Inflammatory macrophage (primary cell): ENCODE data around the gene DCAF10.
A peak's percentile ranks its signal among the peaks of the same experiment; 100 is the strongest.
"Not testable (repeated sequence)": the region's sequence is repeated elsewhere in the genome, so short reads cannot be mapped to it uniquely, and the experiment has no call there.

Source experiments
- DNase-seq, 2 donors: peaks; one replicate each; pipeline ENCODE4 v3.0.0-alpha.2; 2020 to 2022

DCAF10 gene

DNA sequence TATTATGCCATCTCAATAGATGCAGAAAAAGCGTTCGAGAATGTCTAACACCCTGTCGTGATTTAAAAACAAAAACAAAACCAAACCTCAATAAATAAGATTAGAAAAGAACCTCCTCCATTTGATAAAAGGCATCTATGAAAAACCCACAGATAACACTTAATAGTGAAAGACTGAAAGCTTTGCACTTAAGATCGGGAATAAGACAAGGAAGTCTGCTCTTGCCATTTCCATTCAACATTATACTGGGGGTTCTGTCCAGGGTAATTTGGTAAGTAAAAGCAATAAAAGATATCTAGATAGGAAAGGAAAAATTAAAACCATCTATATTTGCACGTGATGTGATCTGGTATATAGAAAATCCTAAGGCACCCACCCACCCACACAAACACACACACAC, 8.5 kb upstream of the DCAF10 start:
- DNase-seq, result no peak

DNA sequence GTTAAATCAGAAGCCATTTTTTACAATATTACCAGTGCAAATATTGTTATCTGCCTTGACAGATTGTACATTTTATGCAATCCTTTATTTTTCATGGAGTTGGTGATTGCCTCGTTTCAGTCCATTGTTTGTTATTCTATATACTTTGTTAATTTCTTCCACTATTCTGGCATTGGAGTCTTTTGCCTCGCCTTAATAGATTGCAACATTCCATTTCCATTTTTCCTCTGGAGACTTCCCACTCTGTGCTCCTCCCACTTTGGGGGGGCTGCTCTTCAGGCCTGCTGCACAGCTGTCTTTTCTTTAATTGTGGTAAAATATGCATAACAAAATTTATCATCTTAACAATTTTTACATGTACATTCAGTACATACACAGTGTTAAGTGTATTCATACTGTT, 4.4 kb upstream of the DCAF10 start:
- no peak for DNase-seq

DNA sequence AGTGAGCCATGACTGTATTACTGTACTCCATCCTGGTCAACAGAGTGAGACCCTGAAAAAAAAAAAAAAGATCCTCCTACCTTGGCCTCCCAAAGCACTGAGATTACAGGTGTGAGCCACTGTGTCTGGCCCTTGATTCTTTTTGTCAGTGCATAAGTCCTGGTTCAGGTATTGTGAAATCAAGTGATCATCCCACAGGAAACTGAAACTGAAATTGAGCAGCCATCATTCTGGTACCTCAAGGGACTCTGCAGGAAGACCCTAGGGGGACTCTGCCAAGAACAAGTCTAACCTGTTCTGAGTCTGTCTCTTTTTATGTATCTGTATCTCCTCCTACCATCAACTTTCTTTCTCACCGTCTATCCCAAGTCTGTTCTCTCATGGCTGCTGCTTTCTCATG, 1.9 kb upstream of the DCAF10 start:
- DNase-seq, result no peak

DNA sequence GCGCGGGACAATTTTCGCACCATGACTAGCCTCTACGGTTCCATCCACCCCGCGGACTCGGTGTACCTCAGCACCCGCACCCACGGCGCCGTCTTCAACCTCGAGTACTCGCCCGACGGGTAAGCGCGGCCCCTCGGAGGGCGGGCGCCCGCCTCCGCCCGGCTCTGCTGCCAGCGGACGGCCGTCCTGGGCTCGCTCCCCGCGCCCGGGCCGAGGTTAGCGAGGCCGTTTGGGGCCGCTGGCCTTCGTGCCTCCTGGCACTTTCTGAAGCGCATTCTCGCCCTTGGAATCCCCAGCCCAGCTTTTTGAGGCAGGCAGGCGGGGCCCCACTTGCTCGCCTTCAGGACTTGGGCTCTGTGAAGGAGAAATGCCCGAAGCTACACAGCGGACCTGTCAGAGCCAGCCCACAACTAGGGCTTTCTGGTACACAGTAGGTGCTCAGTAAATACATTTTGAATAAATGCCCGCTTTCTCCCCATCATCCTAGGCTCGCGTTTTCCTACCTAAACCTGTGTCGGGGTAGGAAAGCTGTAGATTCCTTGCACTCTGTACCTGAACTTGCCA, 772 bp downstream of the DCAF10 start:
- DNase-seq, result peak; percentile 12 to 68

DNA sequence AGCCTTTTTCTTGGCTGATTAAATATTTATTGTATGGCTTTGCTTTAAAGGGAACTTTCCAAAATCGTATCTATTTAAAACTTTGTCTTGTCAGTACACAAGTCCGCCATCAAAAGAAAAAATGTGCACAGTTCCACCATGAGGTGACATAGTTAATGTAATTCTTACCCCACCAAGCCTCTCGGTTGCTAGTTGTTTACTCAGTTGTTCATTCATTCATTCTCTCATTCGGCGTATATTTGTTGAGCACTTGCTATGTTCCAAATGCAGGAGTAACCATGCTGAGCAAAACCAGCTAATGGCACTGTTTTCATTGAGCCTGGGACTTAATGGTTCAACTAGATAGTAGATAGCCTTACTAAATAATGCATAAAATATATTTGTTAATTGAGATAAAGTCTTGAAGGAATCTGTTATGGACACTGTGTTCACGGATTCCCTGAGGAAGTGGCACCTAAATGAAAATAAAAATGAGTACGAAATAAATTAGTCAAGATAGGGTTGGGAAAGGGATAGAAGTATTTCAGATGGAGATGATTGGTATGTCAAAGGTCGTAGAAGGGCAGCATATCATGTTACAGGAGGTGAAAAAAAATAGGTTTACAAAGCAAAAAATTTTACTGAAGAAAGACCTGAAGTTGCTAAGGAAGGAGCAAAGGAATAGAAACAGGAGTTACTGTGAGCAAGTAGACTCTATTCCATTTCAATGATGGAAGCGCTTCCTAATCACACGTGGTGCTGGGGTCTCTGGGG, 1.5 kb downstream of the DCAF10 start:
- no peak for DNase-seq

DNA sequence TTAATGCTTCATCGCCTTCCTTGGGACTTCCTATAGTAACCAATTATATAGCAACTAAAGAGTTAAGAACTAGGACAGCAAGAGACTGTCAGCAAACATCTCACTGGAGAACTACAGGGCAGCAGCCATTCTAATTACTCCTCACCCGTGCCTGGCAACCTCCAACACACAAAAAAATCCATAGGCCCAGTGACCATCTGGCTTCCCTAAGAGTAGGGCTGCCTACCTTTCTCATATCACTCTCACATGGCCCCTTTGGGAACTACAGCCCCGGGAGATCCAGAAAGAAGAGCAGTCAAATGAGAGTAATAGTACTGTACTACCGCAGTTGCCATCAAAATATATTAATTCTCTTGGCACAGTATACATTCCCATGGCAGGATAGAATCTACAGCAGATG, 5.7 kb downstream of the DCAF10 start:
- DNase-seq, result no peak

DNA sequence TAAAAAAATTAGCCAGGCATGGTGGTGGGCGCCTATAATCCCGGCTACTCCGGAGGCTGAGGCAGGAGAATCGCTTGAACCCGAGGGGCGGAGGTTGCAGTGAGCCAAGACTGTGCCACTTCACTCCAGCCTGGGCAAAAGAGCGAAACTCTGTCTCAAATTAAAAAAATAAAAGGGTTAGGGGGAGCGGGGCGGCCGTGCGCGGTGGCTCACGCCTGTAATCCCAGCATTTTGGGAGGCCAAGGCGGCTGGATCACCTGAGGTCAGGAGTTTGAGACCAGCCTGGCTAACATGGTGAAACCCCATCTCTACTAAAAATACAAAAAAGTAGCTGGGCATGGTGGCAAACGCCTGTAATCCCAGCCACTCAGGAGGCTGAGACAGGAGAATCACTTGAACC, 9.1 kb downstream of the DCAF10 start:
- DNase-seq, result not testable (repeated sequence)

DNA sequence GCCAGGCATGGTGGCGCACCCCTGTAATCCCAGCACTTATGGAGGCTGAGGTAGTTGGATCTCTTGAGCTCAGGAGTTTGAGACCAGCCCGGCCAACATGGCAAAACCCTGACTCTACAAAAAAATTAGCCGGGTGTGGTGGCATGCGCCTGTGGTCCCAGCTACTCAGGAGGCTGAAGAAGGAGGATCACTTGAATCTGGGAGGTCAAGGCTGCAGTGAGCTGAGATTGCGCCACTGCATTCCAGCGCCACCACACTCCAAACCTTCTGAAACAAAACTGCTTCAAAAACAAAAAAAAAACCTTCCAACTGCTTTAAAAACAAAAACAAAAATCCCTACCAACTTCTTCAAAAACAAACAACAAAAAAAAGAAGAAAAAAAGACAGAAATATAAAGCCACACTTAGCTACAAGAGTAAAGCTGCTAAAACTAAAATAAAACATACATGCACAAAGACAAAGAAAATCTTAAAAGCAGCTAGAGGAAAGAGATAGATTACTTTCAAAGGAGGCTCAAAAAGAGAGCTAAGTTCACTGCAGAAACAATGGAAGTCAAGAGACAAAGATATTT, 11.4 kb downstream of the DCAF10 start:
- DNase-seq, result no peak

DNA sequence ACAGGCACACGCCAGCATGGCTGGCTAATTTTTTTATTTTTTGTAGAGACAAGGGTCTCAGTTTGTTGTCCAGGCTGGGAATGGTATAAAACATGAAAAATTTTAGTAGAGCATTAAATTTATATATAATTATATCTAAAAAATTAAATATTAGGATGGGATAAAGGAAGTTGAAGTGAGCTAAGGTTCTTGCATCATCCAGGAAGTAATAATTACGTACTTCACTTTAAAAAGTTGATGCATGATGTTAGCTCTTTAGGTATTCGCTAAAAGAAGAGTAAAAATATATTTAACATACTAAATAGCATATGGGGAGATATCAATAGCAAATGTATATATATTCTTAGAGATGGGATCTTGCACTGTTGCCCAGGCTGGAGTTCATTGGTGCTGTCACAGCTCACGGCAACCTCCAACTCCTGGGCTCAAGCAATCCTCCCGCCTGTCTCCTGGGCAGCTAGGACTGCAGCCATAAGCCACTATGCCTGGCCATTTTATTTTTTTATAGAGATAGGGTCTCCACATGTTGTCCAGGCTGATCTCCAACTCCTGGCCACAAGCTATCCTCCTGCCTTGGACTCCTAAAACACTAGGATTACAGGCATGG, 12.3 kb downstream of the DCAF10 start:
- DNase-seq, result peak in 1 of 2 donors; percentile 25

DNA sequence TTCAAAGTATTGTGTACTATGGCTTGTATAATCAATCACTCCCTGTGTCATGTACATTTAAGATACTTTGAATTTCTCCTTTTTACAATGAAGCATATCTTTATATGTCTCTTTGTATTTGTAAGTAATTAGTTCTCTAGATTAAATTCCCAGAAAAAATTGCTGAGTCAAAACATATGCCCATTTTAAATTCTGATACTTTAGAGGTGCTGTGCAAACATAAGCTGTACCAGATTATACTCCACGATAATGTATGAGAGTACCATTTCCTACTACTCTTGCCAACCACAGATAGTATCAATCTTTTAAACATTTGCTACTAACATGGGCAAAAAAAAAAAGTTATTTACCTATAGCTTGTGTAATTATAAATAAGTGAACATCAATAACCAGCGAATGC, 18.3 kb downstream of the DCAF10 start:
- no peak for DNase-seq

DNA sequence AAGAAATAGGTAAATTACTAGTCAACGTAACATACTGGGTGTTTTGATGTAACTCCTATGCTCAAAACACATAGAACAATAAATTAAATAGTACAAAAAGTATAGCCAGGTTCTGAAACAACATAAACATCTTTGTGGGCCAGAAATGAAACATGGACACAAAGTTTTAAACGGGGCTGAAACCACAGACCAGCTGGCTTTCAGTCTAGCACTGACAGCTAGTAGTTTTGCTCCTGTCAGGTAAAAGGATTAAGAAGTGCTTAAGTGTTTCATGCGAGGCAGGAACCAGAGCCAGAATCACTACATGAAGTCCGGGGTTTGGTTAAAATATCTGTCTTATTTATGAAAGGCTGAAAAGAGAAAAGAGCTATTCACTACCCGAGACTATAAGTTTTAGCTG, 19.5 kb downstream of the DCAF10 start:
- no peak for DNase-seq

DNA sequence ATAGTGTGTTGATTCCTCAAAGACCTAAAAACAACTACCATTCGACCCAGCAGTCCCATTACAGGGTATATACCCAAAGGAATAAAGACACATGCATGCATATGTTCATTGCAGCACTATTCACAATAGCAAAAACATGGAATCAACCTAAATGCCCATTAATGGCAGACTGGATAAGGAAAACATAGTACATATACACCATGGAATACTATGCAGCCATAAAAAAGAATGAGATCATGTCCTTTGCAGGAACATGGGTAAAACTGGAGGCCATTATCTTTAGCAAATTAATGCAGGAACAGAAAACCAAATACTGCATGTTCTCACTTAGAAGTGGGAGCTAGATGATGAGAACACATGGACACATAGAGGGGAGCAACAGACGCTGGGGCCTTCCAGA, 24.6 kb downstream of the DCAF10 start:
- not testable (repeated sequence) for DNase-seq

DNA sequence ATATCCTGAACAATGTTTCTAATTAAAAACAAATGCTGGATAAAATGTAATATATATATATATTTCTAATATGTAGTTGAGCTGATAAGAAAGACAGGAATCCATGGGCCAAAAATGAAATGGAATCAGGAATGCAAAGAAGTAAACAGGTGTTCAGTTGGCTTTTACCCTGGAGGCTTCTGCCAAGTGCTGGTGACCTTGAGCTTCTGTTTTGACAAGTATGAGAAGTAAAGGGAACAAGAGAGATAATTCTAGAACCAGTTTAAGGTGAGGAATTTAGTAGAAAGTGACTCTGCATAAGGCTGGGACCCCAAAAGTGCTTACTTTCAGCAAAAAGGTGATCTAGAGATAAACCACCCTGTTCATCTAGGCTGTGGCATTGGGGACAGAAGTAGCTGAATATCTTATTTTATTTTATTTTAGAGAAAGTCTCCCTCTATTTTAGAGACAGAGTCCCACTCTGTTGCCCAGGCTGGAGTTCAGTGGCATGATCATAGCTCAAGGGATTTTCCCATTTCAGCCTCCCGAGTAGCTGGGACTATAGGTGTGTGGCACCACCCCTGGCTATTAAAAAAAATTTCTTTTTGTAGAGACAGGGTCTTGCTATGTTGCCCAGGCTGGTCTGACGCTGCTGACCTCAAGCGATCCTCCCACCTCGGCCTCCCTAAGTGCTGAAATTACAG, 27.0 kb downstream of the DCAF10 start:
- DNase-seq, result no peak

DNA sequence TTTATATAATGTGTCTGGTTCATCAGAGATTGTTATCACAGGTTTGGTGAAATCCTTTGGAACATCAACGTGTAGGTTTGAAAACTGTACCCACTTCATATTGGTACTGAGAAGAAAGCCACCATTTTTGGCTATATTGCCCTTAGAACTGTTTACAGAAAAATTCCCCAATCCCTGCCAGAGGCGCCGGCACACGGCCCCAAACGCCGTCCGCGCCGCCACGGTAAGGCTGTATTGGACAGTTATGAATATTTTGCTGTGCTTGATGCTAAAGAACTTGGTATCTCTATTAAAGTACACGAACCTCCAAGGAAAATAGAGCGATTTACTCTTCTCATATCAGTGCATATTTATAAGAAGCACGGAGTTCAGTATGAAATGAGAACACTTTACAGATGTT, 35.2 kb downstream of the DCAF10 start:
- DNase-seq, result no peak

DNA sequence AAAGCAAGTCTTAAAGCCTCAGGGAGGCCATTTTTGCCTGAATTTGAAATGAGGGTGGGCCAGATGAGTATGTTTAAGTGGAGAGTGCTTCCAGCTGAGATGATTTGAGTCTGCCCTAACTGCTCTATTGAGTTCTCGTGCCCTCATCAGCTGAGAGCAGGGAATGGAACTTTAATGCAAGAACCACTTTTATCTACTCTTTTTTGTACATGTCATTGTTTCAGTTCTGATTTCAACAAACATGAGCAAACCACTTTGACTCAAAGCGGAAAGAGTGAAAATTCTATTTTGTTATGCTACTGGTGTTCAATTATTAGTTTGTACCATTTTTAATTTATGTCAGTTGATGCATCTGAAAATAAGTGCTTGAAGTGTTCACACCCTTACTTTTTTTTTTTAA, 35.8 kb downstream of the DCAF10 start:
- no peak for DNase-seq

DNA sequence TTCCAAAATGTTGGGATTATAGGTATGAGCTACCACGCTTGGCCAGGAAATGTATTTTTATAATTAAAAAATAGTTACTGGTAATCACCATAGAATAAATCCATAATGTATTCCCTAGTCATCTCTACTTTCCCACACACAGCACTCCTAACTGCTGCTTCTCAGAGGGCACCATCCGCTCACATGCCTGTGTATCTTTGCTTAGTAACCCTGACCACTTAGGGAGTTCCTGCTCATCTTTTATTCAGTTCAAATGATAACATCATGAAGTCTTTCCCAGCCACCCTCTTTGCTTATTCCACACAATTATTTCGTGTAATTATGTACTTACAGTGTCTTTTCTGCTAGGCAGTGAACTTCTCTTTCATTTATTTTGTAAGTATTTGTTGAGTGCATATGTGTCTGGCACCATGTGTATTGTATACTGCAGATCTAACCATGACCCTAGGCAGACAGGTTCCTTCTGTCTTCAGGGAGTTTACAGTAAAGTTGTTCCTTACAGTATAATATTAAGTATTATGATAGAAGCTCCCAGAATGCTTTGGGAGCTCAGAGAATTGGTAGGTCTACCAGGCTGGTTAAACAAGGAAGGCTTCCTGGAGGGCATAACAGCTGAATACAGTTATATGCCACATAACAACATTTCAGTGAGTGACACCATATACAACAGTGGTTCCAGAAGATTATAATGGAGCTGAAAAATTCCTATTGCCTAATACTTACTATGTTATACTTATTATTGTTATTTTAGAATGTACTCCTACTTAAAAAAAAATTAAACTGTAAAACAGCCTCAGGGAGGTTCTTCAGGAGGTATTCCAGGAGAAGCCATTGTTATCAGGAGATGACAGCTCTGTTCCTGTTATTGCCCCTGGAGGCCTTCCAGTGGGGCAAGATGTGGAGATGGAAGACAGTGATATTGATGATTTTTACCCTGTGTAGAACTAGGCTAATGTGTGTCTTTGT, 39.2 kb downstream of the DCAF10 start:
- DNase-seq, result no peak

DNA sequence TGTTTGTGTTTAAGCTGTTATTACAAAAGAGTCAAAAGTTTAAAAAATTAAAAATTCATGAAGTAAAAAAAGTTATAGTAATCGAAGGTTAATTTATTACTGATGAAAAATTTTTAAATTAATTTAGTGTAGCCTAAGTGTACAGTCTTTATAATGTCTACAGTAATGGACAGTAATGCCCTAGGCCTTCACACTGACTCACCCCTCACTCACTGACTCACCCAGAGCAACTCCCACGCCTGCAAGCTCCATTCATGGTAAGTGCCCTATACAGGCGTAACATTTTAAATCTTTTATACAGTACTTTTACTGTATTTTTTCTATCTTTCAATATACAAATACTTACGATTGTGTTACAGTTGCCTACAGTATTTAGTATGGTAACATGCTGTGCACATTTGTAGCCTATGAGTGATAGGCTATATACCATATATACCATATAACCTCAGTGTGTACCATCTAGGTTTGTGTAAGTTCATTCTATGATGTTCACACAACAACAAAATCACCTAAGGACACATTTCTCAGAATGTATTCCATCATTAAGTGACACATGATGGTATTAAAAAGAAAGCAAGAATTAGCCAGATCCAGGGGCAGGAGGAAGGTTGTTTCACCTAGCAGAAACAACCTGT, 40.1 kb downstream of the DCAF10 start:
- DNase-seq, result peak; percentile 6 to 27

DNA sequence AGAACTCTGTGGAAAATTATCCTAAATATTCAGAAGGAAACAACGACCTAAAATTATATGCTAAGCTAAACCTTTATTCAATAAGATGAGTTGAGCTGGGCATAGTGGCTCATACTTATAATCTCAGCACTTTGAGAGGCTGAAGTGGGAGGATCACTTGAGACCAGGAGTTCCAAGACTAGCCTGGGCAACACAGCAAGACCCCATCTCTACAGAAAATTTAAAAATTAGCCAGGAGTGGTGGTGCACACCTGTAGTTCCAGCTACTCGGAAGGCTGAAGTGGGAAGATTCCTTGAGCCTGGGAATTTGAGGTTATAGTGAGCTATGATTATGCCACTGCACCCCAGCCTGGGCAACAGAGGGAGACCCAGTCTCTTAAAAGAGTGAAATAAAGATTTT, 51.6 kb downstream of the DCAF10 start:
- no peak for DNase-seq

DNA sequence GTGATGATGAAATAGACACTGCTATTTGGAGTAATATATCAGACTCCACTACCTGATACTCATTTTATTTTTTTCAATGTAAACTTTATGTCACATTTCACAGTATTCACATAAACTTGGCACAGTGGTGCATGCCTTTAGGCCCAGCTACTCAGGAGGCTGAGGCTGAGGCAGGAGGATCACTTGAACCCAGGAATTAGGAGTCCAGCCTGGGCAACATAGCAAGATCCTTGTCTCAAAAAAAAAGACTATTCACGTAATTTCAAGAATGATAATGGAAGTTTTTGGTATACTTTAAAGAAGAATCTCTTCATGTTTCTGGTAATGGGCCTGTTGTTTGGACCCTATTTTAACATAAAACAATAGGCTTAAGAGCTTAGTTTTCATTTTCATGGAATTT, 56.0 kb downstream of the DCAF10 start:
- no peak for DNase-seq

DNA sequence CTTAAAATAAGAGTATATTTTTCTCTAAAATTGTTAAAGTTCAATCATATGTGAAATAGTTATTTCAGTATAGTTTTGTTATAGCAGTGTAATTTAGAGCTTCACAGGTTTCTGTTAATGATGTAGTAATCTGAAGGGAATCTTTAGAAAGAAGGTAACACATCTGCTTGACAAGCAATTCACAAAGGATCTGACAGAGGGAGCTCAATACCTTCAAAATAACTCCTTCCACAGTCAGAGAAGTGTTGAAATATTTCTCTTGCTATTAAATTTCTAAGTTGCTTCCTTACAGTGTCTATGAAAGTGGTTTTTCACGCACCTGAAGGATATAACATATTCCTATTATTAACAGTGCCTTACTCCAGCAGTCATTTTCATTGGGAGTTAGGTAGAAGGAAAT, 58.4 kb downstream of the DCAF10 start:
- peak; percentile 24 to 37 for DNase-seq

DNA sequence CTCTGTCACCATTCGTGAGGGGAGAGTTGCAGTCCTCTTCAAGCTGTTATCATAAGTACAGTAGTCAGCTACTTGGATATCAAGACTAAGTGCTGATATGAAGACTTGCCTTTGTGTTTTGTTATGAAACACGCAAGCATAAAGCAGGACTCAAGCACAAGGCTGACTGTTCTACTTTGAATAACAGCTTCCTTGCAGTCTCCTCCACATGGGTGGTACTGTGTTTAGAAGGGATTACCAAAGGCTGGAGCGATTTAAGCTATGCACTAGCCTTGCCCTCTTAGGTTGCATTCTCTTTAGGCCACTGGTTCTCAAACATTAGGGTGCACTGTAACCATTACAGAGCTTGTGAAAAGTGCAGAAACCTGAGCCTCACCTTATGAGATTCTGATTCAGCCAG, 61.9 kb downstream of the DCAF10 start:
- no peak for DNase-seq
